Testis (tissue), 2 donors: Measurements from ENCODE around the gene GHDC.

Source experiments
- CTCF ChIP-seq, 3 experiments: fragments of 450-650 bp in 2 of 3; fragments of 200-600 bp in 1 of 3; sonication (generic) in 1 of 3; IDR thresholded peaks; one replicate each; pipeline ENCODE4 v1.5.1; 2016 to 2019; ENCODE audit warnings: antibody characterized with exemption in 3 of 3, mild to moderate bottlenecking in 2 of 3, moderate library complexity in 1 of 3
- POLR2A ChIP-seq: fragments of 450-650 bp; IDR thresholded peaks from one replicate; pipeline ENCODE4 v1.6.1; 2017; ENCODE audit warnings: antibody characterized with exemption, mild to moderate bottlenecking, moderate library complexity

GRCh38 chr17:42203354-42203753 is 9.1 kb upstream of the GHDC start:
- TF ChIP-seq CTCF (IDR thresholded peaks at IDR 0.05): no peak
- no peak for TF ChIP-seq POLR2A
